IPS DF 4.7 (cell line): Measurements from ENCODE around the gene MACF1.

Source experiments
- DNase-seq: peaks from one replicate; pipeline ENCODE4 v3.0.0-alpha.2; 2013; ENCODE audit warnings: low spot score; ENCODE audit errors: extremely low read depth

MACF1 gene

GRCh38 chr1:39295901-39296300 is 91.4 kb downstream of the MACF1 start:
- no peak for DNase-seq

- DNase-seq, result no peak
Measured at GRCh38 chr1:39297551-39297950, 93.1 kb downstream of the MACF1 start.

- no peak for DNase-seq
Measured at GRCh38 chr1:39301606-39302005, 97.1 kb downstream of the MACF1 start.

- DNase-seq, result no peak
Measured at GRCh38 chr1:39305555-39305954, 101.1 kb downstream of the MACF1 start.

- DNase-seq, result no peak
Measured at GRCh38 chr1:39310015-39310414, 105.5 kb downstream of the MACF1 start.

GRCh38 chr1:39310691-39311090 is 106.2 kb downstream of the MACF1 start:
- DNase-seq, result no peak

- no peak for DNase-seq
Measured at GRCh38 chr1:39317111-39317510, 112.6 kb downstream of the MACF1 start.

- no peak for DNase-seq
Measured at GRCh38 chr1:39317910-39318633, 113.6 kb downstream of the MACF1 start.

GRCh38 chr1:39321979-39322378 is 117.5 kb downstream of the MACF1 start:
- DNase-seq, result no peak

GRCh38 chr1:39322431-39322830 is 117.9 kb downstream of the MACF1 start:
- no peak for DNase-seq

- no peak for DNase-seq
Measured at GRCh38 chr1:39324888-39325287, 120.4 kb downstream of the MACF1 start.

- DNase-seq, result no peak
Measured at GRCh38 chr1:39326836-39327235, 122.3 kb downstream of the MACF1 start.

GRCh38 chr1:39328095-39328494 is 123.6 kb downstream of the MACF1 start:
- DNase-seq, result no peak

- DNase-seq, result no peak
Measured at GRCh38 chr1:39328586-39329121, 124.2 kb downstream of the MACF1 start.

- no peak for DNase-seq
Measured at GRCh38 chr1:39331647-39332046, 127.2 kb downstream of the MACF1 start.

- DNase-seq, result no peak
Measured at GRCh38 chr1:39332291-39332690, 127.8 kb downstream of the MACF1 start.

GRCh38 chr1:39332828-39333227 is 128.3 kb downstream of the MACF1 start:
- DNase-seq, result no peak

- no peak for DNase-seq
Measured at GRCh38 chr1:39333296-39333695, 128.8 kb downstream of the MACF1 start.

GRCh38 chr1:39335216-39335615 is 130.7 kb downstream of the MACF1 start:
- DNase-seq, result no peak

- DNase-seq, result no peak
Measured at GRCh38 chr1:39337067-39337466, 132.6 kb downstream of the MACF1 start.

- no peak for DNase-seq
Measured at GRCh38 chr1:39342776-39343175, 138.3 kb downstream of the MACF1 start.

GRCh38 chr1:39344394-39345154 is 140.1 kb downstream of the MACF1 start:
- no peak for DNase-seq

- no peak for DNase-seq
Measured at GRCh38 chr1:39346872-39347271, 142.4 kb downstream of the MACF1 start.
